H1 (cell line): Measurements from ENCODE around the gene PATJ. TPM values are rescaled to one million over a fixed set of nuclear protein-coding genes. Genes with fewer than 3 reads are reported as not detected.

Experiments
- ATF3 ChIP-seq: IDR thresholded peaks from 2 replicates; pipeline ENCODE4 v1.6.1; 2011; ENCODE audit warnings: low read depth, mild to moderate bottlenecking, low read length; ENCODE audit not compliant: insufficient read depth
- BRCA1 ChIP-seq: IDR thresholded peaks from 2 replicates; pipeline ENCODE4 v1.6.1; 2012; ENCODE audit warnings: low read depth, low read length, improper control_type of control experiment
- CEBPB ChIP-seq: IDR thresholded peaks from 2 replicates; pipeline ENCODE4 v1.6.1; 2012; ENCODE audit warnings: low read depth, low read length
- CHD2 ChIP-seq: IDR thresholded peaks from 2 replicates; pipeline ENCODE4 v1.6.1; 2012; ENCODE audit warnings: low read length, improper control_type of control experiment
- CTCF ChIP-seq, 3 experiments: IDR thresholded peaks; 1 replicate in 2 of 3; 2 replicates in 1 of 3; pipeline versions ENCODE4 v1.5.1 to v1.6.1; 2011; ENCODE audit warnings: low read length in 3 of 3, mild to moderate bottlenecking in 3 of 3, inconsistent platforms in 2 of 3, low read depth in 1 of 3, moderate library complexity in 1 of 3; ENCODE audit not compliant: insufficient read depth in 1 of 3; ENCODE audit errors: control extremely low read depth in 1 of 3
- EGR1 ChIP-seq: IDR thresholded peaks from 2 replicates; pipeline ENCODE4 v1.6.1; 2011; ENCODE audit warnings: low read depth, low read length, borderline replicate concordance
- KDM4A ChIP-seq: IDR thresholded peaks from one replicate; pipeline ENCODE4 v1.7.1; 2012; ENCODE audit warnings: low read depth, mild to moderate bottlenecking, moderate library complexity, low read length, inconsistent platforms; ENCODE audit not compliant: severe bottlenecking
- POLR2AphosphoS5 ChIP-seq: IDR thresholded peaks from 2 replicates; pipeline ENCODE4 v1.6.1; 2011; ENCODE audit warnings: low read depth, low read length
- RXRA ChIP-seq: IDR thresholded peaks from 2 replicates; pipeline ENCODE4 v1.6.1; 2011; ENCODE audit warnings: low read depth, mild to moderate bottlenecking, low read length, moderate library complexity; ENCODE audit not compliant: insufficient read depth
- SIN3A ChIP-seq, 2 experiments: IDR thresholded peaks in 1 of 2; conservative IDR thresholded peaks in 1 of 2; 2 replicates each; pipeline ENCODE4 v1.6.1; 2011 to 2012; ENCODE audit warnings: low read length in 2 of 2, improper control_type of control experiment in 1 of 2, low read depth in 1 of 2, mild to moderate bottlenecking in 1 of 2
- SIRT6 ChIP-seq: IDR thresholded peaks from one replicate; pipeline ENCODE4 v1.7.1; 2012; ENCODE audit warnings: low read length, inconsistent platforms
- SP4 ChIP-seq: IDR thresholded peaks from 2 replicates; pipeline ENCODE4 v1.6.1; 2012; ENCODE audit warnings: low read length, inconsistent platforms
- SUZ12 ChIP-seq: fragments of 200-600 bp; sonication (generic); IDR thresholded peaks from 2 replicates; pipeline ENCODE4 v1.6.1; 2012; ENCODE audit warnings: mild to moderate bottlenecking, inconsistent platforms, low read length, moderate library complexity, mixed read lengths
- TAF1 ChIP-seq: IDR thresholded peaks from 2 replicates; pipeline ENCODE4 v1.6.1; 2011; ENCODE audit warnings: mild to moderate bottlenecking, low read depth, low read length
- TAF7 ChIP-seq: optimal IDR thresholded peaks from 2 replicates; pipeline ENCODE3; 2011; ENCODE audit warnings: low read depth, mild to moderate bottlenecking, inconsistent platforms, low read length, moderate library complexity, borderline replicate concordance
- YY1 ChIP-seq: IDR thresholded peaks from 2 replicates; pipeline ENCODE4 v1.6.1; 2011; ENCODE audit warnings: low read depth, mild to moderate bottlenecking, low read length
- polyA plus RNA-seq, 7 experiments: library from polyadenylated mRNA; depleted of rRNA in 3 of 7; stranded (reverse) in 5 of 7; unstranded in 2 of 7; fragments of >200 nt in 5 of 7; fragments of 200-250 nt in 2 of 7; gene quantifications; 1 replicate in 5 of 7; 2 replicates in 1 of 7; 4 replicates in 1 of 7; pipeline versions ENCODE4 v1.2.1 to v1.2.3, GENCODE V29; 2011 to 2013; ENCODE audit warnings: missing spikeins in 2 of 7, mixed read lengths in 2 of 7
- total RNA-seq: library from RNA; stranded (reverse); fragmentation: NEBNext Ultra II Directional; extraction: Animal tissue kit (Norgen Biotek cat#: 25700); gene quantifications from 2 replicates; pipeline ENCODE4 v1.2.1, GENCODE V29; 2021
- TF ChIP-seq, protein P1 (sequence below): IDR thresholded peaks from 2 replicates; pipeline ENCODE4 v1.6.1; 2012; ENCODE audit warnings: low read length, inconsistent platforms
- TF ChIP-seq, protein P2 (sequence below): IDR thresholded peaks from 2 replicates; pipeline ENCODE4 v1.6.1; 2012; ENCODE audit warnings: inconsistent platforms

PATJ gene
- total and polyA plus RNA-seq, 2 of the 8 experiments (the other 6 are each of a cell fraction or from before 2014, with no cell fraction given): 8.2 to 55.6 TPM

- TF ChIP-seq CHD2: 0 out of 2 replicates have a peak, but pooled peaks have one; percentile 33
- no peak for TF ChIP-seq SIRT6
- TF ChIP-seq CEBPB: 0 out of 2 replicates have a peak, but pooled peaks have one; percentile 18
- no peak for TF ChIP-seq SUZ12
- peak; percentile 98 for TF ChIP-seq POLR2AphosphoS5
- TF ChIP-seq TAF7: peak; percentile 97
- peak; percentile 96 for TF ChIP-seq TAF1
- TF ChIP-seq SP4: no peak
- TF ChIP-seq EGR1: 0 out of 2 replicates have a peak, but pooled peaks have one; percentile 13
- TF ChIP-seq, protein P1, sequence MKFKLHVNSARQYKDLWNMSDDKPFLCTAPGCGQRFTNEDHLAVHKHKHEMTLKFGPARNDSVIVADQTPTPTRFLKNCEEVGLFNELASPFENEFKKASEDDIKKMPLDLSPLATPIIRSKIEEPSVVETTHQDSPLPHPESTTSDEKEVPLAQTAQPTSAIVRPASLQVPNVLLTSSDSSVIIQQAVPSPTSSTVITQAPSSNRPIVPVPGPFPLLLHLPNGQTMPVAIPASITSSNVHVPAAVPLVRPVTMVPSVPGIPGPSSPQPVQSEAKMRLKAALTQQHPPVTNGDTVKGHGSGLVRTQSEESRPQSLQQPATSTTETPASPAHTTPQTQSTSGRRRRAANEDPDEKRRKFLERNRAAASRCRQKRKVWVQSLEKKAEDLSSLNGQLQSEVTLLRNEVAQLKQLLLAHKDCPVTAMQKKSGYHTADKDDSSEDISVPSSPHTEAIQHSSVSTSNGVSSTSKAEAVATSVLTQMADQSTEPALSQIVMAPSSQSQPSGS: 0 out of 2 replicates have a peak, but pooled peaks have one; percentile 14
- peak; percentile 89 for TF ChIP-seq YY1
- TF ChIP-seq, protein P2, sequence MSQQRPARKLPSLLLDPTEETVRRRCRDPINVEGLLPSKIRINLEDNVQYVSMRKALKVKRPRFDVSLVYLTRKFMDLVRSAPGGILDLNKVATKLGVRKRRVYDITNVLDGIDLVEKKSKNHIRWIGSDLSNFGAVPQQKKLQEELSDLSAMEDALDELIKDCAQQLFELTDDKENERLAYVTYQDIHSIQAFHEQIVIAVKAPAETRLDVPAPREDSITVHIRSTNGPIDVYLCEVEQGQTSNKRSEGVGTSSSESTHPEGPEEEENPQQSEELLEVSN: no peak
- TF ChIP-seq BRCA1: no peak
- TF ChIP-seq CTCF (IDR thresholded peaks at IDR 0.05; ENCODE audit: control extremely low read depth in 1 of 3, insufficient read depth in 1 of 3, low read depth in 1 of 3, low read length in 3 of 3): no peak
- no peak for TF ChIP-seq ATF3
- no peak for TF ChIP-seq RXRA
- TF ChIP-seq KDM4A: no peak
- TF ChIP-seq SIN3A (conservative IDR thresholded peaks at IDR 0.05 in 1 of 2, IDR thresholded peaks at IDR 0.05 in 1 of 2; ENCODE audit: low read depth in 1 of 2, low read length in 2 of 2): 0 out of 4 replicates have a peak, but pooled peaks of 1 of the 2 experiments have one; percentile 39
These were observed 452.6 kb downstream of the PATJ start, which contains the start of gene L1TD1 (continued) for GRCh38 chr1:62194651-62195544.
